Coronary artery (tissue), 2 donors: Measurements from ENCODE around the gene SPPL3.

Experiments
- DNase-seq: peaks from one replicate; pipeline ENCODE4 v3.0.0-alpha.2; 2017; ENCODE audit warnings: low spot score
- H3K27ac ChIP-seq, 2 donors: fragments of 200-600 bp; sonication (generic); one replicate each; pipeline ENCODE4 v1.5.1; 2016 to 2019
- H3K4me3 ChIP-seq: fragments of 200-600 bp; sonication (generic); 2 replicates; pipeline ENCODE4 v1.5.1; 2016; ENCODE audit warnings: mild to moderate bottlenecking, moderate library complexity
- CTCF ChIP-seq: fragments of 200-600 bp; sonication (generic); IDR thresholded peaks from one replicate; pipeline ENCODE4 v1.5.1; 2019; ENCODE audit warnings: antibody characterized with exemption

SPPL3 gene

GRCh38 chr12:120932058-120932457 lies 27.9 kb upstream of the SPPL3 start:
- no peak overlapping the region for H3K4me3 ChIP-seq
- no peak for TF ChIP-seq CTCF
- H3K27ac ChIP-seq: no peak overlapping the region
- no peak for DNase-seq

- no peak for TF ChIP-seq CTCF
- H3K4me3 ChIP-seq: no peak overlapping the region
- no peak overlapping the region for H3K27ac ChIP-seq
- DNase-seq: no peak
Observed at GRCh38 chr12:120930032-120930431, 25.9 kb upstream of the SPPL3 start.

GRCh38 chr12:120928864-120929652 lies 24.9 kb upstream of the SPPL3 start:
- no peak for DNase-seq
- no peak for TF ChIP-seq CTCF
- H3K4me3 ChIP-seq: no peak overlapping the region
- H3K27ac ChIP-seq: no peak overlapping the region

GRCh38 chr12:120925740-120926563 lies 21.8 kb upstream of the SPPL3 start:
- no peak for TF ChIP-seq CTCF
- no peak for DNase-seq
- H3K27ac ChIP-seq: no peak overlapping the region
- H3K4me3 ChIP-seq: no peak overlapping the region

- DNase-seq: no peak
- Histone ChIP-seq H3K4me3 (no peak overlapping the region), H3K27ac (no peak overlapping the region)
Observed at GRCh38 chr12:120922279-120922678, 18.1 kb upstream of the SPPL3 start.

GRCh38 chr12:120921637-120922036 lies 17.5 kb upstream of the SPPL3 start:
- DNase-seq: no peak
- Histone ChIP-seq H3K27ac (no peak overlapping the region), H3K4me3 (no peak overlapping the region)
- TF ChIP-seq CTCF: no peak

More at GRCh38 chr12:120922279-120922678, 18.1 kb upstream of the SPPL3 start:
- no peak for TF ChIP-seq CTCF
